ENCODE results near the gene POLR1A. TPM values are rescaled to one million over a fixed set of nuclear protein-coding genes. Genes with fewer than 3 reads are reported as not detected.

The POLR1A gene
- total RNA-seq, 1 donor from 2014 or later: 17.2 TPM

GRCh38 chr2:86020984-86021383, 84.7 kb downstream of the POLR1A start:
- H3K9me3 ChIP-seq: no peaks in the 10 kb centered on the region
- peaks cover 0 to 4% of the 10 kb centered on the region in 2 donors for H3K36me3 ChIP-seq
- no peak for TF ChIP-seq CTCF (IDR thresholded peaks at IDR 0.05)
- TF ChIP-seq POLR2AphosphoS5 (IDR thresholded peaks at IDR 0.05; ENCODE audit: insufficient read depth in 1 of 2, low read depth in 1 of 2): no peak
- TF ChIP-seq POLR2A (IDR thresholded peaks at IDR 0.05): no peak
- H3K27ac ChIP-seq: no peak overlapping the region
- no peak for DNase-seq (ENCODE audit: extremely low spot score in 2 of 2)
- intact Hi-C loops (cut with DNase I): no loop called here
- no peaks in the 10 kb centered on the region for H3K4me1 ChIP-seq
- H3K4me3 ChIP-seq: no peak overlapping the region
- no peaks in the 10 kb centered on the region for H3K27me3 ChIP-seq

GRCh38 chr2:86019121-86019520, 86.6 kb downstream of the POLR1A start:
- no peaks in the 10 kb centered on the region for H3K27me3 ChIP-seq
- DNase-seq (ENCODE audit: extremely low spot score in 2 of 2): no peak
- H3K27ac ChIP-seq: no peak overlapping the region
- intact Hi-C loops (cut with DNase I): no loop called here
- no peaks in the 10 kb centered on the region for H3K4me1 ChIP-seq
- TF ChIP-seq POLR2AphosphoS5 (IDR thresholded peaks at IDR 0.05; ENCODE audit: insufficient read depth in 1 of 2, low read depth in 1 of 2) (no peak), CTCF (IDR thresholded peaks at IDR 0.05) (no peak), POLR2A (IDR thresholded peaks at IDR 0.05) (no peak)
- H3K9me3 ChIP-seq: peaks cover 5% of the 10 kb centered on the region
- no peak overlapping the region for H3K4me3 ChIP-seq
- no peaks in the 10 kb centered on the region for H3K36me3 ChIP-seq

- intact Hi-C loops (cut with DNase I): no loop called here
- DNase-seq (ENCODE audit: extremely low spot score in 2 of 2): no peak
- TF ChIP-seq POLR2AphosphoS5 (IDR thresholded peaks at IDR 0.05; ENCODE audit: insufficient read depth in 1 of 2, low read depth in 1 of 2) (no peak), POLR2A (IDR thresholded peaks at IDR 0.05) (no peak), CTCF (IDR thresholded peaks at IDR 0.05) (no peak)
- Histone ChIP-seq H3K4me3 (no peak overlapping the region), H3K4me1 (no peaks in the 10 kb centered on the region), H3K9me3 (peaks cover 5% of the 10 kb centered on the region), H3K36me3 (no peaks in the 10 kb centered on the region), H3K27me3 (no peaks in the 10 kb centered on the region), H3K27ac (no peak overlapping the region)
Measured at GRCh38 chr2:86017901-86018896, 87.5 kb downstream of the POLR1A start.

GRCh38 chr2:86016581-86016980, 89.1 kb downstream of the POLR1A start:
- no peak overlapping the region for H3K4me3 ChIP-seq
- peaks cover 5% of the 10 kb centered on the region for H3K9me3 ChIP-seq
- H3K27ac ChIP-seq: no peak overlapping the region
- no peaks in the 10 kb centered on the region for H3K27me3 ChIP-seq
- no peak for TF ChIP-seq POLR2AphosphoS5 (IDR thresholded peaks at IDR 0.05; ENCODE audit: insufficient read depth in 1 of 2, low read depth in 1 of 2)
- no peaks in the 10 kb centered on the region for H3K36me3 ChIP-seq
- no peak for DNase-seq (ENCODE audit: extremely low spot score in 2 of 2)
- H3K4me1 ChIP-seq: peaks cover 8% of the 10 kb centered on the region
- intact Hi-C loops (cut with DNase I): no loop called here

GRCh38 chr2:86015699-86016098, 90.0 kb downstream of the POLR1A start:
- peaks cover 5% of the 10 kb centered on the region for H3K9me3 ChIP-seq
- no peak for TF ChIP-seq POLR2A (IDR thresholded peaks at IDR 0.05)
- no peak for TF ChIP-seq POLR2AphosphoS5 (IDR thresholded peaks at IDR 0.05; ENCODE audit: insufficient read depth in 1 of 2, low read depth in 1 of 2)
- TF ChIP-seq CTCF (IDR thresholded peaks at IDR 0.05): no peak
- intact Hi-C loops (cut with DNase I): no loop called here
- H3K27me3 ChIP-seq: no peaks in the 10 kb centered on the region
- H3K36me3 ChIP-seq: no peaks in the 10 kb centered on the region
- no peak for DNase-seq (ENCODE audit: extremely low spot score in 2 of 2)
- peaks cover 15% of the 10 kb centered on the region for H3K4me1 ChIP-seq
- no peak overlapping the region for H3K4me3 ChIP-seq
- no peak overlapping the region for H3K27ac ChIP-seq
